ENCODE data around the gene MMP21. TPM values are rescaled to one million over a fixed set of nuclear protein-coding genes. Genes with fewer than 3 reads are reported as not detected.
A peak's percentile ranks its signal among the peaks of the same experiment; 100 is the strongest.

The MMP21 gene
- total RNA-seq, 1 experiment from 2014 or later: not detected

- H4K91ac ChIP-seq (ENCODE audit: insufficient read length, low read depth, low read length): no peak overlapping the region
- Mint-ChIP-seq H3K27ac (no peak overlapping the region), H3K4me1 (peaks cover 7 to 10% of the 10 kb centered on the region in 2 experiments), H3K4me3 (peak overlapping the region; percentile 87 to 96), H3K36me3 (ENCODE audit: insufficient read depth in 1 of 3, low read depth in 3 of 3) (peaks cover 24 to 54% (median 48%) of the 10 kb centered on the region in 3 experiments), H3K9me3 (peaks cover 5 to 13% of the 10 kb centered on the region in 2 experiments), H3K27me3 (ENCODE audit: low read depth) (peaks cover 4% of the 10 kb centered on the region)
- H2AK5ac ChIP-seq (ENCODE audit: insufficient read length, low read length): no peak overlapping the region
- no peak overlapping the region for H3K18ac ChIP-seq (ENCODE audit: insufficient read length, low read depth, low read length)
- H2AFZ ChIP-seq (ENCODE audit: low read length): no peak overlapping the region
- H3K4ac ChIP-seq (ENCODE audit: low read depth, low read length): no peak overlapping the region
- H2BK20ac ChIP-seq (ENCODE audit: low read depth, low read length, poor library complexity, severe bottlenecking): no peak overlapping the region
- no peaks in the 10 kb centered on the region for H3K4me1 ChIP-seq (ENCODE audit: insufficient read depth, low read length)
- H2BK5ac ChIP-seq (ENCODE audit: insufficient read length, low read length): no peak overlapping the region
- H4K8ac ChIP-seq (replicated peaks; ENCODE audit: insufficient read length, low read depth, low read length): no peak overlapping the region
- no peak overlapping the region for H3K56ac ChIP-seq (ENCODE audit: insufficient read length, low read depth, low read length)
- WGBS (ENCODE audit: extremely low coverage, insufficient read length, low lambda C conversion rate): no CpG with 5 or more reads among the region's 6 CpGs
- no peaks in the 10 kb centered on the region for H4K20me1 ChIP-seq (ENCODE audit: control insufficient read depth, insufficient read depth, insufficient read length)
- no peak overlapping the region for H3K14ac ChIP-seq (ENCODE audit: insufficient read depth, low read length)
- H3K23ac ChIP-seq (ENCODE audit: insufficient read length, low read depth, low read length): no peak overlapping the region
- no peak overlapping the region for H2BK120ac ChIP-seq (ENCODE audit: low read depth, low read length, poor library complexity, severe bottlenecking)
- H3K9ac ChIP-seq (ENCODE audit: extremely low read depth, insufficient read length, low read length): peak overlapping the region; percentile 33
- no peak overlapping the region for H3T11ph ChIP-seq (ENCODE audit: low read length)
- H3K9me3 ChIP-seq (ENCODE audit: control insufficient read depth, low read depth, low read length): no peaks in the 10 kb centered on the region
- DNase-seq: no peak
- peaks cover 6% of the 10 kb centered on the region; the same call in 1 of the 2 replicates for H3K79me2 ChIP-seq (ENCODE audit: insufficient read depth, low read length)
- H2BK12ac ChIP-seq (ENCODE audit: insufficient read length, low read depth, low read length): no peak overlapping the region
- peaks cover 9% of the 10 kb centered on the region for H3K23me2 ChIP-seq (ENCODE audit: insufficient read length, low read depth, low read length, poor library complexity, severe bottlenecking)
- H3K79me1 ChIP-seq (ENCODE audit: insufficient read depth, low read depth, low read length, poor library complexity, severe bottlenecking): no peaks in the 10 kb centered on the region
- no peak for TF ChIP-seq CTCF (conservative IDR thresholded peaks at IDR 0.05)
- H4K5ac ChIP-seq (ENCODE audit: insufficient read length, low read depth, low read length): no peak overlapping the region
- H3K27ac ChIP-seq (ENCODE audit: insufficient read length, low read depth, low read length): no peak overlapping the region
- no peak overlapping the region for H3K4me2 ChIP-seq (ENCODE audit: insufficient read depth, insufficient read length, low read length)
- no peaks in the 10 kb centered on the region for H3K27me3 ChIP-seq (ENCODE audit: insufficient read depth, low read length)
- no peak overlapping the region for H2BK15ac ChIP-seq (ENCODE audit: low read depth, low read length)
Observed at GRCh38 chr10:125721035-125721434, 54.6 kb downstream of the MMP21 start.

Data from H9 (cell line).